Neural cell (in vitro differentiated cells): ENCODE data around the gene INTS7. TPM values are rescaled to one million over a fixed set of nuclear protein-coding genes. Genes with fewer than 3 reads are reported as not detected.

Source experiments
- H2AFZ ChIP-seq: fragments of 200-600, 300-800 bp; sonication (generic), shearing (Covaris generic); 2 replicates; pipeline ENCODE4 v1.6.0; 2014; ENCODE audit warnings: low read depth, mild to moderate bottlenecking, antibody characterized with exemption, low read length, moderate library complexity
- H3F3A ChIP-seq: fragments of 200-600 bp; shearing (Covaris generic); 2 replicates; pipeline ENCODE4 v1.6.1; 2016; ENCODE audit warnings: mild to moderate bottlenecking, moderate library complexity, mixed read lengths, antibody characterized with exemption, low read length; ENCODE audit not compliant: insufficient read depth, poor library complexity, severe bottlenecking
- H3K27ac ChIP-seq: fragments of 200-600, 300-800 bp; sonication (generic), shearing (Covaris generic); 2 replicates; pipeline ENCODE4 v1.5.1; 2014; ENCODE audit warnings: mild to moderate bottlenecking, low read length, moderate library complexity
- H3K27me3 ChIP-seq: fragments of 300-800, 200-600 bp; sonication (generic), shearing (Covaris generic); 2 replicates; pipeline ENCODE4 v1.6.0; 2014; ENCODE audit warnings: mild to moderate bottlenecking, low read depth, low read length, moderate library complexity; ENCODE audit not compliant: insufficient read depth
- H3K36me3 ChIP-seq: fragments of 300-800, 200-600 bp; sonication (generic), shearing (Covaris generic); 2 replicates; pipeline ENCODE4 v1.5.1; 2014; ENCODE audit warnings: mild to moderate bottlenecking, antibody characterized with exemption, low read length, moderate library complexity; ENCODE audit not compliant: insufficient read depth
- H3K4me2 ChIP-seq: fragments of 300-800, 200-600 bp; sonication (generic), shearing (Covaris generic); 2 replicates; pipeline ENCODE4 v1.6.0; 2014; ENCODE audit warnings: mild to moderate bottlenecking, low read length
- H3K4me3 ChIP-seq: fragments of 300-800, 200-600 bp; sonication (generic), shearing (Covaris generic); 2 replicates; pipeline ENCODE4 v1.5.1; 2014; ENCODE audit warnings: mild to moderate bottlenecking, low read length, moderate library complexity
- H3K79me2 ChIP-seq: fragments of 200-600 bp; shearing (Covaris generic); replicated peaks from 2 replicates; pipeline ENCODE4 v1.6.0; 2014; ENCODE audit warnings: mild to moderate bottlenecking, low read length, moderate library complexity; ENCODE audit not compliant: insufficient read depth
- H3K9ac ChIP-seq: fragments of 300-800, 200-600 bp; sonication (generic), shearing (Covaris generic); 2 replicates; pipeline ENCODE4 v1.6.1; 2016; ENCODE audit warnings: mild to moderate bottlenecking, low read length, mixed read lengths
- H3K9me2 ChIP-seq: fragments of 200-600 bp; shearing (Covaris generic); 2 replicates; pipeline ENCODE4 v1.6.1; 2016; ENCODE audit warnings: mild to moderate bottlenecking, low read length, mixed read lengths; ENCODE audit not compliant: insufficient read depth
- H3K9me3 ChIP-seq: fragments of 200-600, 300-800 bp; sonication (generic), shearing (Covaris generic); 2 replicates; pipeline ENCODE4 v1.6.1; 2016; ENCODE audit warnings: mild to moderate bottlenecking, mixed run types, low read length, moderate library complexity, mixed read lengths
- H4K20me1 ChIP-seq: fragments of 200-600 bp; shearing (Covaris generic); 2 replicates; pipeline ENCODE4 v1.6.1; 2016; ENCODE audit warnings: mild to moderate bottlenecking, mixed run types; ENCODE audit not compliant: insufficient read depth
- CTCF ChIP-seq: fragments of 450-650 bp; IDR thresholded peaks from 2 replicates; pipeline ENCODE4 v1.5.1; 2014; ENCODE audit warnings: antibody characterized with exemption, mild to moderate bottlenecking, moderate library complexity; ENCODE audit not compliant: poor library complexity, severe bottlenecking
- EP300 ChIP-seq: fragments of 450-650 bp; conservative IDR thresholded peaks from 2 replicates; pipeline ENCODE4 v1.6.1; 2014; ENCODE audit warnings: antibody characterized with exemption, mild to moderate bottlenecking, moderate library complexity; ENCODE audit not compliant: poor library complexity, severe bottlenecking
- EZH2 ChIP-seq: fragments of 200-600, 300-800 bp; shearing (Covaris generic), sonication (generic); IDR thresholded peaks from 2 replicates; pipeline ENCODE4 v1.6.1; 2014; ENCODE audit warnings: antibody characterized with exemption, low read length, borderline replicate concordance, mild to moderate bottlenecking; ENCODE audit not compliant: insufficient read depth, poor library complexity, severe bottlenecking
- MXI1 ChIP-seq: fragments of 450-650 bp; conservative IDR thresholded peaks from 2 replicates; pipeline ENCODE4 v1.6.1; 2014; ENCODE audit warnings: antibody characterized with exemption, mild to moderate bottlenecking; ENCODE audit not compliant: poor library complexity, severe bottlenecking
- POLR2AphosphoS5 ChIP-seq: IDR thresholded peaks from 2 replicates; pipeline ENCODE4 v1.6.1; 2012
- RAD21 ChIP-seq: fragments of 450-650 bp; conservative IDR thresholded peaks from 2 replicates; pipeline ENCODE4 v1.6.1; 2014; ENCODE audit warnings: antibody characterized with exemption, mild to moderate bottlenecking, moderate library complexity
- REST ChIP-seq: IDR thresholded peaks from 2 replicates; pipeline ENCODE4 v1.6.1; 2012; ENCODE audit warnings: borderline replicate concordance
- SMC3 ChIP-seq: fragments of 450-650 bp; conservative IDR thresholded peaks from 2 replicates; pipeline ENCODE4 v1.6.1; 2014; ENCODE audit warnings: antibody characterized with exemption, mild to moderate bottlenecking, moderate library complexity; ENCODE audit not compliant: poor library complexity
- TAF1 ChIP-seq: IDR thresholded peaks from 2 replicates; pipeline ENCODE4 v1.6.1; 2012; ENCODE audit warnings: low read depth
- polyA minus RNA-seq: library from RNA; depleted of rRNA, polyadenylated mRNA; stranded (reverse); fragments of >200 nt; gene quantifications from 2 replicates; pipeline ENCODE4 v1.2.3, GENCODE V29; 2014
- polyA plus RNA-seq: library from polyadenylated mRNA; depleted of rRNA; stranded (reverse); fragments of >200 nt; gene quantifications from 2 replicates; pipeline ENCODE4 v1.2.3, GENCODE V29; 2014

The INTS7 gene
- polyA plus RNA-seq (14.8 and 23.6 TPM in 2 replicates), polyA minus RNA-seq (43.1 and 43.6 TPM in 2 replicates)

- H3F3A ChIP-seq, result peaks cover 7% of the 10 kb centered on the region
- H3K9ac ChIP-seq, result peak within 1 kb of the TSS; percentile 77
- H3K4me3 ChIP-seq, result peak within 1 kb of the TSS; percentile 80
- peak within 1 kb of the TSS; percentile 80 for H2AFZ ChIP-seq
- H3K9me2 ChIP-seq, result no peaks in the 10 kb centered on the region
- peak; percentile 85 for TF ChIP-seq REST
- peak; percentile 52 for TF ChIP-seq EP300
- TF ChIP-seq MXI1, result peak; percentile 97
- peak; percentile 85 for TF ChIP-seq SMC3
- peak; percentile 90 for TF ChIP-seq POLR2AphosphoS5
- peak; percentile 90 for TF ChIP-seq TAF1
- peak; percentile 100 for TF ChIP-seq CTCF
- peak; percentile 66 for TF ChIP-seq RAD21
- no peak for TF ChIP-seq EZH2
- H3K27me3 ChIP-seq, result no peaks in the 10 kb centered on the region
- no peaks in the 10 kb centered on the region for H3K36me3 ChIP-seq
- H4K20me1 ChIP-seq, result no peaks in the 10 kb centered on the region
- H3K27ac ChIP-seq, result peak within 1 kb of the TSS; percentile 88
- H3K4me2 ChIP-seq, result peak within 1 kb of the TSS; percentile 79
- peaks cover 75% of the 10 kb centered on the region for H3K79me2 ChIP-seq
- no peaks in the 10 kb centered on the region for H3K9me3 ChIP-seq
Observed at GRCh38 chr1:212035123-212035834, at the start of gene INTS7, which contains the start of gene DTL. TSS of gene INTS7 (minus strand) at chr1:212035557. CDS start at chr1:212035437, 120 bp downstream. TSS of gene DTL (plus strand) at chr1:212035748. CDS start at chr1:212035891, 143 bp downstream.

GRCh38 chr1:212082765-212083406 lies 47.5 kb upstream of the INTS7 start:
- Histone ChIP-seq H3K36me3 (no peaks in the 10 kb centered on the region), H3K9ac (no peak overlapping the region), H3K4me3 (no peak overlapping the region), H3K27ac (no peak overlapping the region), H3K4me2 (no peak overlapping the region), H4K20me1 (no peaks in the 10 kb centered on the region), H3K27me3 (no peaks in the 10 kb centered on the region), H2AFZ (no peak overlapping the region), H3K9me3 (no peaks in the 10 kb centered on the region), H3K9me2 (no peaks in the 10 kb centered on the region), H3K79me2 (no peaks in the 10 kb centered on the region), H3F3A (no peaks in the 10 kb centered on the region)
- TF ChIP-seq REST (no peak), CTCF (no peak), EZH2 (no peak), SMC3 (no peak), POLR2AphosphoS5 (no peak)
